ENCODE results near the gene BPI. TPM values are rescaled to one million over a fixed set of nuclear protein-coding genes. Genes with fewer than 3 reads are reported as not detected.

Gene BPI
- total RNA-seq, 2 experiments from 2014 or later, result 0.14 TPM; not detected in 1

DNA sequence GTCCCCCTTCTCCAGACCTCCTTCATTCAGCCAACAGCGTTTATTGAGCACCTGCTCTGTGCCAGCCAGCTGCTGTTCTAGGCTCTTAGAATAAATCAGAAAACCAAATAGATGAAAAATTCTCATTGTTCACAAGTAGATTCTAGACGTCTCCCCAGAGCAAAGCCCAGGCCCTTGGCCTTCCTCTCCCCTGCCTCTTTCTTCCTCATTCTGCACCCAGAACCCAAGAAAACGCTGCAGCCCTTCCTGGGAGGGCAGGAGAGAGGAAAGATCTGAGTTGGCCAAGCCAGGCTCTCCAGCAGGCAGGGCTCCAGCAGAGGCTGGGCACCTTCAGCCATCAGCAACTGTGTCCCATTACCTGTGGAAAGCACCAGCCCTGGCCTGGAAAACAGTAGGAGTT is 12.0 kb upstream of the BPI start:
- Mint-ChIP-seq H3K4me3 (no peak overlapping the region), H3K36me3 (ENCODE audit: low read depth) (no peaks in the 10 kb centered on the region), H3K9me3 (no peaks in the 10 kb centered on the region), H3K4me1 (ENCODE audit: low read depth) (no peaks in the 10 kb centered on the region), H3K27me3 (peaks cover 63% of the 10 kb centered on the region), H3K27ac (no peak overlapping the region)
- DNase-seq (no peak), ATAC-seq (ENCODE audit: poor library complexity) (no peak)
- ChIA-PET CTCF (no interaction called here), POLR2A (no interaction called here)
- Histone ChIP-seq H3K27ac (ENCODE audit: low read depth in 1 of 2, low read length in 2 of 2) (no peak overlapping the region), H3K9me3 (ENCODE audit: control insufficient read depth in 1 of 2, insufficient read depth in 1 of 2, low read length in 2 of 2) (peaks cover 0 to 4% of the 10 kb centered on the region in 2 experiments), H3K27me3 (ENCODE audit: control insufficient read depth in 1 of 2, insufficient read depth in 2 of 2, low read length in 2 of 2) (peaks cover 8 to 13% of the 10 kb centered on the region in 2 experiments), H3K4me1 (ENCODE audit: insufficient read depth, low read length) (no peaks in the 10 kb centered on the region), H3K4me3 (ENCODE audit: low read length) (no peak overlapping the region), H3K36me3 (ENCODE audit: insufficient read depth, low read length) (no peaks in the 10 kb centered on the region)
- intact Hi-C loops (cut with DNase I, micrococcal nuclease), result no loop called here
- TF ChIP-seq, protein P1, sequence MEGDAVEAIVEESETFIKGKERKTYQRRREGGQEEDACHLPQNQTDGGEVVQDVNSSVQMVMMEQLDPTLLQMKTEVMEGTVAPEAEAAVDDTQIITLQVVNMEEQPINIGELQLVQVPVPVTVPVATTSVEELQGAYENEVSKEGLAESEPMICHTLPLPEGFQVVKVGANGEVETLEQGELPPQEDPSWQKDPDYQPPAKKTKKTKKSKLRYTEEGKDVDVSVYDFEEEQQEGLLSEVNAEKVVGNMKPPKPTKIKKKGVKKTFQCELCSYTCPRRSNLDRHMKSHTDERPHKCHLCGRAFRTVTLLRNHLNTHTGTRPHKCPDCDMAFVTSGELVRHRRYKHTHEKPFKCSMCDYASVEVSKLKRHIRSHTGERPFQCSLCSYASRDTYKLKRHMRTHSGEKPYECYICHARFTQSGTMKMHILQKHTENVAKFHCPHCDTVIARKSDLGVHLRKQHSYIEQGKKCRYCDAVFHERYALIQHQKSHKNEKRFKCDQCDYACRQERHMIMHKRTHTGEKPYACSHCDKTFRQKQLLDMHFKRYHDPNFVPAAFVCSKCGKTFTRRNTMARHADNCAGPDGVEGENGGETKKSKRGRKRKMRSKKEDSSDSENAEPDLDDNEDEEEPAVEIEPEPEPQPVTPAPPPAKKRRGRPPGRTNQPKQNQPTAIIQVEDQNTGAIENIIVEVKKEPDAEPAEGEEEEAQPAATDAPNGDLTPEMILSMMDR (IDR thresholded peaks at IDR 0.05), result no peak

DNA sequence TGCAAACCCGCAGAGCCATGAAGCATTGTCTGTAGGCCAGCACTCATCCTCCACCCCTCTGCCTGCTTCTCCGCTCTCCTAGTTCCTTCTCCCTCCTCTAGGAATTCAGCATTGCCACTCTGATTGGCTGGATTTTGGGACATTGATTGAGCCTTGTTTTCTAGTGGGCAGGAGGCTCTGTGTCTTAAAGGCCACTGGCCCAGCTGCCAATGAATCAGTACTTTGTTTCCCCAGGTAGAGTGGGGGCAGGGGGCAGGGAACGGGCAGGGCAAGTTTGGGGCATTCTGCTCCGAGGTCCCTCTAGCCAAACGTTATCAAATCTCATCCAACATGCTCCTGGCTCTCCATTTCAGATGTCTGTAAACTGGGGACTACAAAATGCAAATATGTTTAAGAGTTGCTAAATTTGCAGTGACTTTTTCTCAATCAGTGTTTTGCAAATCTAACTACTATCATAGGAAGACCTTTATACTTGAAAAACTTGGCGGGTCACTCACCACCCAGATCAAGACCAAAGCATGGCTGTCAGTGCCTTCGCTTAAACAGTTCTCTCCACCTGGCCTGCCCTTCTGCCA is 10.4 kb upstream of the BPI start:
- no peaks in the 10 kb centered on the region for H3K36me3 ChIP-seq (ENCODE audit: insufficient read depth, low read length)
- Mint-ChIP-seq H3K9me3 (no peaks in the 10 kb centered on the region), H3K4me3 (no peak overlapping the region), H3K27me3 (peaks cover 48% of the 10 kb centered on the region), H3K4me1 (ENCODE audit: low read depth) (no peaks in the 10 kb centered on the region), H3K27ac (no peak overlapping the region), H3K36me3 (ENCODE audit: low read depth) (no peaks in the 10 kb centered on the region)
- ATAC-seq (ENCODE audit: poor library complexity) (no peak), DNase-seq (no peak)
- peaks cover 0 to 4% of the 10 kb centered on the region in 2 experiments for H3K9me3 ChIP-seq (ENCODE audit: control insufficient read depth in 1 of 2, insufficient read depth in 1 of 2, low read length in 2 of 2)
- no peaks in the 10 kb centered on the region for H3K4me1 ChIP-seq (ENCODE audit: insufficient read depth, low read length)
- TF ChIP-seq, protein P1 (IDR thresholded peaks at IDR 0.05), result no peak
- H3K27ac ChIP-seq (ENCODE audit: low read depth in 1 of 2, low read length in 2 of 2), result no peak overlapping the region
- intact Hi-C loops (cut with DNase I, micrococcal nuclease), result no loop called here
- ChIA-PET POLR2A (no interaction called here), CTCF (no interaction called here)
- H3K4me3 ChIP-seq (ENCODE audit: low read length), result no peak overlapping the region
- H3K27me3 ChIP-seq (ENCODE audit: control insufficient read depth in 1 of 2, insufficient read depth in 2 of 2, low read length in 2 of 2), result peaks cover 8 to 13% of the 10 kb centered on the region in 2 experiments

DNA sequence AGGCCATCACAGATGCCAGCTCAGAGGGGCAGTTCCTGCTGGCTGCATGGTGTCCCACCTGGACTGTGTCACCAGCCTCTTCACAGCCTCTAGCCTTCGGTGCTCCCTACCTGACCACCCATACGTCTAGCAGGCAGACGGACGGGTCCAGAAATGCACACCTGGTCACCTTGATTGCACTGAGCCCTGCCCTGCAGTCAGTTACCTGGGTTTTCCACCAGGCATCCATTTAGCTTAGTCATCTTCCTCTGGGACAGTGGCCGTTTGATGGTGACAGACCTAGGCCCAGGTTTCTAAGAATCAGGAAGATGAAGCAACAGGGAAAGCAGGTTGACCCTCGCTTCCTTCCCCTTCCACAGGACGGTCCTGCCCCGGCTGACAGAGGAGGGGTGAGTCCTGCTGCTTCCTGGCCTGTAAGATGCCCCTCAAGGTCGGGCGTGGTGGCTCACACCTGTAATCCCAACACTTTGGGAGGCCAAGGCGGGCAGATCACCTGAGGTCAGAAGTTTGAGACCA is 9.8 kb upstream of the BPI start:
- H3K27me3 Mint-ChIP-seq, result peaks cover 46% of the 10 kb centered on the region
- no peak overlapping the region for H3K27ac Mint-ChIP-seq
- no peak for DNase-seq
- H3K4me3 Mint-ChIP-seq, result no peak overlapping the region
- H3K36me3 Mint-ChIP-seq (ENCODE audit: low read depth), result no peaks in the 10 kb centered on the region
- intact Hi-C loops (cut with DNase I, micrococcal nuclease), result no loop called here
- TF ChIP-seq, protein P1 (IDR thresholded peaks at IDR 0.05), result no peak
- H3K9me3 ChIP-seq (ENCODE audit: control insufficient read depth in 1 of 2, insufficient read depth in 1 of 2, low read length in 2 of 2), result peaks cover 0 to 4% of the 10 kb centered on the region in 2 experiments
- no peak overlapping the region for H3K4me3 ChIP-seq (ENCODE audit: low read length)
- H3K27ac ChIP-seq (ENCODE audit: low read depth in 1 of 2, low read length in 2 of 2), result no peak overlapping the region
- ChIA-PET CTCF (no interaction called here), POLR2A (no interaction called here)
- H3K27me3 ChIP-seq (ENCODE audit: control insufficient read depth in 1 of 2, insufficient read depth in 2 of 2, low read length in 2 of 2), result peaks cover 8 to 13% of the 10 kb centered on the region in 2 experiments
- no peaks in the 10 kb centered on the region for H3K9me3 Mint-ChIP-seq
- H3K4me1 ChIP-seq (ENCODE audit: insufficient read depth, low read length), result no peaks in the 10 kb centered on the region
- H3K4me1 Mint-ChIP-seq (ENCODE audit: low read depth), result no peaks in the 10 kb centered on the region
- no peaks in the 10 kb centered on the region for H3K36me3 ChIP-seq (ENCODE audit: insufficient read depth, low read length)
- no peak for ATAC-seq (ENCODE audit: poor library complexity)
